Mesendoderm (in vitro differentiated cells): ENCODE measurements around the gene DUSP10.

Experiments used
- DNase-seq: peaks from one replicate; pipeline ENCODE4 v3.0.0; 2013
- H2AK5ac ChIP-seq: 2 replicates; pipeline ENCODE4 v1.6.1; 2013; ENCODE audit warnings: low read length, inconsistent platforms
- H2BK120ac ChIP-seq: 2 replicates; pipeline ENCODE4 v1.6.1; 2013; ENCODE audit warnings: low read depth, mild to moderate bottlenecking, low read length, moderate library complexity, mixed read lengths
- H2BK15ac ChIP-seq: replicated peaks from 2 replicates; pipeline ENCODE4 v1.6.1; 2013; ENCODE audit warnings: low read depth, mild to moderate bottlenecking, moderate library complexity
- H2BK5ac ChIP-seq: 2 replicates; pipeline ENCODE4 v1.6.1; 2013; ENCODE audit warnings: low read length, inconsistent platforms
- H3K18ac ChIP-seq: 2 replicates; pipeline ENCODE4 v1.6.1; 2013; ENCODE audit warnings: mild to moderate bottlenecking, low read length, mixed read lengths
- H3K23ac ChIP-seq: one replicate; pipeline ENCODE4 v1.6.1; 2013; ENCODE audit warnings: low read length
- H3K27ac ChIP-seq: 2 replicates; pipeline ENCODE4 v1.5.1; 2013; ENCODE audit warnings: low read depth, mild to moderate bottlenecking, inconsistent platforms, low read length, moderate library complexity
- H3K27me3 ChIP-seq: 2 replicates; pipeline ENCODE4 v1.6.1; 2013; ENCODE audit warnings: low read length, control low read depth, mild to moderate bottlenecking, inconsistent platforms; ENCODE audit not compliant: insufficient read depth, poor library complexity
- H3K36me3 ChIP-seq: 2 replicates; pipeline ENCODE4 v1.6.1; 2013; ENCODE audit warnings: low read length, inconsistent platforms; ENCODE audit not compliant: control insufficient read depth, insufficient read depth
- H3K4ac ChIP-seq: one replicate; pipeline ENCODE4 v1.6.1; 2013; ENCODE audit warnings: low read depth, mild to moderate bottlenecking, low read length, moderate library complexity
- H3K4me1 ChIP-seq: 2 replicates; pipeline ENCODE4 v1.6.1; 2013; ENCODE audit warnings: low read depth, low read length, inconsistent platforms; ENCODE audit not compliant: control insufficient read depth
- H3K4me2 ChIP-seq: 2 replicates; pipeline ENCODE4 v1.6.1; 2013; ENCODE audit warnings: low read length
- H3K4me3 ChIP-seq: 2 replicates; pipeline ENCODE4 v1.5.1; 2013; ENCODE audit warnings: mild to moderate bottlenecking, low read length
- H3K56ac ChIP-seq: one replicate; pipeline ENCODE4 v1.6.1; 2013; ENCODE audit warnings: low read length
- H3K79me1 ChIP-seq: 2 replicates; pipeline ENCODE4 v1.6.1; 2013; ENCODE audit warnings: low read length, inconsistent platforms
- H3K79me2 ChIP-seq: 2 replicates; pipeline ENCODE4 v1.6.1; 2013; ENCODE audit warnings: mild to moderate bottlenecking, low read length; ENCODE audit not compliant: control insufficient read depth, insufficient read depth
- H3K9ac ChIP-seq: 2 replicates; pipeline ENCODE4 v1.6.1; 2013; ENCODE audit warnings: low read length, inconsistent platforms
- H4K5ac ChIP-seq: one replicate; pipeline ENCODE4 v1.6.1; 2013; ENCODE audit warnings: low read length
- H4K8ac ChIP-seq: one replicate; pipeline ENCODE4 v1.6.1; 2013; ENCODE audit warnings: low read depth, mild to moderate bottlenecking, control low read depth, low read length, moderate library complexity
- WGBS: extraction: QIAGEN DNeasy Blood & Tissue Kit; methylation state at CpG from one replicate; pipeline ENCODE4 v1.1.7; 2013; ENCODE audit warnings: low lambda C conversion rate, missing lambda C conversion rate; ENCODE audit not compliant: insufficient coverage; ENCODE audit errors: extremely low coverage; 5-methylcytosine and 5-hydroxymethylcytosine counted together

The DUSP10 gene

DNA sequence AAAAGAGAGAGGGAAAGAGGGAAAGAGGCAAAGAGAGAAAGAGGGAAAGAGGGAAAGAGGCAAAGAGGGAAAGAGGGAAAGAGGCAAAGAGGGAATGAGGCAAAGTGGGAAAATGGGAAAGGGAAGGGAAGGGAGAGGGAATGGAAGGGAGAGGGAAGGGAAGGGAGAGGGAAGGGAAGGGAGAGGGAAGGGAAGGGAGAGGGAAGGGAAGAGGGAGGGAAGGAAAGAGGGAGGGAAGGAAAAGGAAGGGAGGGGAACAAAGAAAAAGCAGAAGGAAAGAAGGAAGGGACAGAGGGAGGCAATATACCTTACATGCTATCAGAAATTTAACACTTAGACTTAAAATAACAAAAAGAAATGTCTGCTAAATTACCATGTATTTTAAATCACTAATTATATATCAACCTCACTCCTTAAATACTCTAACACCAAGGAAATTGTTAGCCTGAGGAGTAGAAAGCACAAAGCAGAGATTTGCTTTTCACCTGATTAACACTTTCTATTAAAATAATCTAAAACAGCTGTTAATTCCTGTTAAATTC is 41.8 kb downstream of the DUSP10 start:
- Histone ChIP-seq H3K4me3 (no peak overlapping the region), H3K4ac (no peak overlapping the region), H2BK5ac (no peak overlapping the region), H3K18ac (no peak overlapping the region), H3K56ac (no peak overlapping the region), H3K27me3 (no peaks in the 10 kb centered on the region), H3K36me3 (no peaks in the 10 kb centered on the region), H3K9ac (no peak overlapping the region), H3K79me2 (no peaks in the 10 kb centered on the region), H4K8ac (no peak overlapping the region), H2BK15ac (no peak overlapping the region), H3K4me1 (no peaks in the 10 kb centered on the region), H3K27ac (no peak overlapping the region), H2AK5ac (no peak overlapping the region), H3K23ac (no peak overlapping the region), H2BK120ac (no peak overlapping the region), H3K79me1 (no peaks in the 10 kb centered on the region), H4K5ac (no peak overlapping the region), H3K4me2 (no peak overlapping the region)
- no peak for DNase-seq

DNA sequence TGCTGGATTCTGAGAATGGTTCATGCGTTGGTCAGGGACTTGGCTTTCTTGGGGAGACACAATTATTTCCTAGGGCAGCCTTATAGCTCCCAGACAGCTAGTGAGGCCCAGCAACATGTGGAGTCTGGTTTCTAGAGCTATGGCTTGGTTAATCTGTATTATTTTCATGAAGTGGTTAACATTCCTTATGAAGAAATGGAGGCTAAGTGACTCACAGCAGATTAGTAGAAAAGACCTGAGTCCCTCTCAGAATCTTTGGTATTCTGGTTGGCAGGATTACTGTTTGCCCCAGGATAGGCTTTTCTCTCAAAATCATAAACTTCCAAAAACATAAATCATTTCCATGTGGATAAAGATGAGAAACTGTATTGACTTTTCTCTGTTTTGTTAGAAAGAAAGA is 42.3 kb downstream of the DUSP10 start:
- no peak overlapping the region for H2BK15ac ChIP-seq
- H3K36me3 ChIP-seq, result no peaks in the 10 kb centered on the region
- H2AK5ac ChIP-seq, result no peak overlapping the region
- H3K9ac ChIP-seq, result no peak overlapping the region
- no peak overlapping the region for H3K4me3 ChIP-seq
- H3K56ac ChIP-seq, result no peak overlapping the region
- no peaks in the 10 kb centered on the region for H3K79me1 ChIP-seq
- no peaks in the 10 kb centered on the region for H3K4me1 ChIP-seq
- no peak overlapping the region for H3K4ac ChIP-seq
- H3K27ac ChIP-seq, result no peak overlapping the region
- H3K79me2 ChIP-seq, result no peaks in the 10 kb centered on the region
- no peak overlapping the region for H3K4me2 ChIP-seq
- no CpG with 5 or more reads among the region's 1 CpG for WGBS
- no peak overlapping the region for H2BK120ac ChIP-seq
- no peak overlapping the region for H2BK5ac ChIP-seq
- DNase-seq, result no peak
- no peak overlapping the region for H3K18ac ChIP-seq
- no peak overlapping the region for H3K23ac ChIP-seq
- no peak overlapping the region for H4K5ac ChIP-seq
- no peak overlapping the region for H4K8ac ChIP-seq
- no peaks in the 10 kb centered on the region for H3K27me3 ChIP-seq

DNA sequence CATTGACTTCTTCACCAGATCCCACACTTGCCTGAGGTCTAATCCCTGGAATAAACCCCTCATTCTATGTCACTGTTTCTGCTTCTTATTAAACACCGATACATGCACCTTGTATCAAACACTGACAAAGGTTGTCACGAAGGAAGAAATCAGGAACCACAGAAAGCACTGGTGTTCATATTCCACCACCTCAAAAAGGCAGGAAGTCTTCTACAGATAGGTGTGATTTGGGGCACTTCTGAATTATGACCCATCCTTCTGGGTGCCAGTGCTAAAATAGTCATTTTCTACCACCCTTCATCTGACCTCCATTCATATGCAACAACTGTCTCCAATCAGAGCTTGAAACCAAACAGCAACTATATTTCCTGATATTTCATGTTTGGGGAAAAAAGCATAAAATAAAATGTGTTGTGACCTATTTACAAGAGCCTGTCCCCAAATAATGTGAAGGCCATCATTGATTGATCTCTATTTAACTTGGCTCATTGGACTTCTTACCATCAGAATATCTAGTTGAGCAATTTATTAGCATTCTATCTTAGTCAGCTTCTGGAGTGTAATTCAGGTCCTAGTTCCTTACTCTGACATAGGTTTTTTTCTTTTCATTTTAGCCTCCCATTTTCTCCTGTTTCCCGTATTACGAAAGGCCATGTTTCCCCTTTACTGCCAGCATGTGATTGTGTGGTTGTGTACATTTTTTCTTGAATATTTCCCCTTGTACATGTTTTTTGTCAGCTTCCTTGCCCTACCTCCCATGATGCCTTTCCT is 43.1 kb downstream of the DUSP10 start:
- Histone ChIP-seq H3K4ac (no peak overlapping the region), H3K4me1 (no peaks in the 10 kb centered on the region), H3K9ac (no peak overlapping the region), H4K5ac (no peak overlapping the region), H3K36me3 (no peaks in the 10 kb centered on the region), H3K4me3 (no peak overlapping the region), H3K27ac (no peak overlapping the region), H3K79me2 (no peaks in the 10 kb centered on the region), H2BK5ac (no peak overlapping the region), H3K23ac (no peak overlapping the region), H3K18ac (no peak overlapping the region), H3K79me1 (no peaks in the 10 kb centered on the region), H2AK5ac (no peak overlapping the region), H4K8ac (no peak overlapping the region), H2BK120ac (no peak overlapping the region), H3K56ac (no peak overlapping the region), H3K27me3 (no peaks in the 10 kb centered on the region), H2BK15ac (no peak overlapping the region), H3K4me2 (no peak overlapping the region)
- no CpG with 5 or more reads among the region's 4 CpGs for WGBS
- no peak for DNase-seq

DNA sequence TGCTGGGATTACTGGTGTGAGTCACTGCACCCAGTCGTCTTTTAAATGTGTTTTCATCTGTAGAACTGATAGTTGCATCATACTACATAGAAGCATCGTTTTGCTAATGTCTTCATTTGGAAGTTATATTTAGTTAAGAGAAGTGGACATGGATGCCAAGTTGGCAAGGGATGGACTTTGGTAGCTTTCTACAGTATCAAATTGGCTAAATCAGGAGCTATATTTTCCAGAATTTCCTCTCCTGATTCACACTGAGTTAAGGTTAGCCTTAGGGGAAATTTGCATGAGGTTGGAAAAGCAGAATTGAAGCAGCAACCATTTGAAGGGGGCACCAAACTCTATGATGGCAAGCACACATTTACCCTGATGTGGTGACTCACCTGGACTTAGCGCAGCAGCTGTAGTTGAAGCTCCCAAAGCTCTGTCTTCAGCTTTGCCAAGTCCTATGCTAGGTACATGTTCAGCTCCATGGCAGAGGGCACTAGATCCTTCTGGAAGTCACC is 43.9 kb downstream of the DUSP10 start:
- Histone ChIP-seq H3K9ac (no peak overlapping the region), H3K4me3 (no peak overlapping the region), H3K27me3 (no peaks in the 10 kb centered on the region), H3K79me1 (no peaks in the 10 kb centered on the region), H3K36me3 (no peaks in the 10 kb centered on the region), H3K56ac (no peak overlapping the region), H2BK15ac (no peak overlapping the region), H2BK120ac (no peak overlapping the region), H3K79me2 (no peaks in the 10 kb centered on the region), H2BK5ac (no peak overlapping the region), H3K4ac (no peak overlapping the region), H4K5ac (no peak overlapping the region), H2AK5ac (no peak overlapping the region), H3K4me2 (no peak overlapping the region), H3K18ac (no peak overlapping the region), H3K4me1 (no peaks in the 10 kb centered on the region), H3K23ac (no peak overlapping the region), H4K8ac (no peak overlapping the region), H3K27ac (no peak overlapping the region)
- no CpG with 5 or more reads among the region's 3 CpGs for WGBS
- DNase-seq, result no peak

DNA sequence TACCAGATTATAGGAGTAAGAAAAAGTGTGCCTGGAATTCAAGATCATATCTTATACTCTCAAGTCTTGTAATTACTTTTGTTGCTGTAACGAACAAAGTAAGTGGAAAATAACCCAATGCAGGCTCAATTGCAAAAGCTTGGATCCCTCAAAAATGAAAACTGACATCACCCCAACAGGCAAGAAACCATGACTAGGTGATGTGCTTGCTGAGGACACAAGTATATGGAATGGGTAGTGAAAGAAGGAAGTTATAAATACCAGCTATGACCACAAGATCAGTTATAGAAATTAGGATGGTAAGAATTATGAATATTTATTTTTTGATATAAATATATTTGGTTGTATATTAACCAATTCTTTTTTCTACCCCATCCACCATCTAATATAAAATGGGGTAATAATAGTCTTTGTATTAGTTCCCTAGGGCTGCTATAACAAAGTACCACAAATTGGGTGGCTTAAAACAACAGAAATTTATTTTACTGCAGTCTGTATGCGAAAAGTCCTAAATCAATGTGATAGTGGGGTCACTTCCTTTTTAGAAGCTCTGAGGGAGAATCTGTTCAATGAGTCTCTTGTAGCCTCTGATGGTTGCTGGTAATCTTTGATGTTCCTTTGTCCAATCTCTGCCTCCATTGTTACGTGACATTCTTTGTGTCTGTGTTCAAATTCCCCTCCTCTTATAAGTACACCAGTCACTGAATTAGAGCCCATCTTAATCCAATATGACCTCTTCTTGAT is 45.0 kb downstream of the DUSP10 start:
- H2BK120ac ChIP-seq, result no peak overlapping the region
- no peak overlapping the region for H3K9ac ChIP-seq
- H3K23ac ChIP-seq, result no peak overlapping the region
- no CpG with 5 or more reads among the region's 3 CpGs for WGBS
- no peak overlapping the region for H2AK5ac ChIP-seq
- H2BK5ac ChIP-seq, result no peak overlapping the region
- no peak overlapping the region for H3K18ac ChIP-seq
- no peak overlapping the region for H4K8ac ChIP-seq
- H3K36me3 ChIP-seq, result no peaks in the 10 kb centered on the region
- H2BK15ac ChIP-seq, result no peak overlapping the region
- H3K4me3 ChIP-seq, result no peak overlapping the region
- H3K79me1 ChIP-seq, result no peaks in the 10 kb centered on the region
- no peaks in the 10 kb centered on the region for H3K27me3 ChIP-seq
- DNase-seq, result no peak
- H3K4me1 ChIP-seq, result no peaks in the 10 kb centered on the region
- no peaks in the 10 kb centered on the region for H3K79me2 ChIP-seq
- H4K5ac ChIP-seq, result no peak overlapping the region
- no peak overlapping the region for H3K27ac ChIP-seq
- H3K4ac ChIP-seq, result no peak overlapping the region
- no peak overlapping the region for H3K4me2 ChIP-seq
- no peak overlapping the region for H3K56ac ChIP-seq
